Measurements from ENCODE around the gene PMS2.
"Not testable (repeated sequence)": the region's sequence is repeated elsewhere in the genome, so short reads cannot be mapped to it uniquely, and the experiment has no call there.

Gene PMS2

GRCh38 chr7:6008668-6009611 lies at the start of gene PMS2, which contains the start of gene AIMP2:
Gene PMS2 (minus strand): TSS chr7:6009049. CDS start chr7:6009019, 30 bp downstream.
Gene AIMP2 (plus strand): TSS chr7:6009272. CDS start chr7:6009364, 92 bp downstream.
- peak; percentile 99 for DNase-seq (ENCODE audit: low read depth)

- DNase-seq (ENCODE audit: low read depth) = peak; percentile 19
Measured at GRCh38 chr7:6057316-6058129, 48.7 kb upstream of the PMS2 start.

- DNase-seq (ENCODE audit: low read depth) = no peak
Measured at GRCh38 chr7:6056616-6057015, 47.8 kb upstream of the PMS2 start.

- DNase-seq (ENCODE audit: low read depth) = not testable (repeated sequence)
Measured at GRCh38 chr7:6051185-6051584, 42.3 kb upstream of the PMS2 start.

GRCh38 chr7:6049780-6050179 lies 40.9 kb upstream of the PMS2 start:
- no peak for DNase-seq (ENCODE audit: low read depth)

GRCh38 chr7:6035686-6036085 lies 26.8 kb upstream of the PMS2 start:
- no peak for DNase-seq (ENCODE audit: low read depth)

GRCh38 chr7:6035165-6035564 lies 26.3 kb upstream of the PMS2 start:
- DNase-seq (ENCODE audit: low read depth) = no peak

GRCh38 chr7:6032641-6033040 lies 23.8 kb upstream of the PMS2 start:
- DNase-seq (ENCODE audit: low read depth) = no peak

- DNase-seq (ENCODE audit: low read depth) = no peak
Measured at GRCh38 chr7:6032167-6032566, 23.3 kb upstream of the PMS2 start.

- DNase-seq (ENCODE audit: low read depth) = no peak
Measured at GRCh38 chr7:6031567-6031966, 22.7 kb upstream of the PMS2 start.

GRCh38 chr7:6030988-6031387 lies 22.1 kb upstream of the PMS2 start, which contains the start of gene ANKRD61:
Gene ANKRD61 (plus strand): TSS chr7:6031376. CDS start chr7:6031376, 0 bp downstream.
- no peak for DNase-seq (ENCODE audit: low read depth)

- DNase-seq (ENCODE audit: low read depth) = no peak
Measured at GRCh38 chr7:6028563-6028962, 19.7 kb upstream of the PMS2 start.

GRCh38 chr7:6027806-6028365 lies 19.0 kb upstream of the PMS2 start:
- DNase-seq (ENCODE audit: low read depth) = no peak

- DNase-seq (ENCODE audit: low read depth) = no peak
Measured at GRCh38 chr7:6026820-6027311, 18.0 kb upstream of the PMS2 start.

GRCh38 chr7:6026011-6026819 lies 17.4 kb upstream of the PMS2 start:
- DNase-seq (ENCODE audit: low read depth) = peak; percentile 53

- no peak for DNase-seq (ENCODE audit: low read depth)
Measured at GRCh38 chr7:6023974-6024435, 15.2 kb upstream of the PMS2 start.

- DNase-seq (ENCODE audit: low read depth) = no peak
Measured at GRCh38 chr7:6022707-6023106, 13.9 kb upstream of the PMS2 start.

GRCh38 chr7:6020371-6021286 lies 11.8 kb upstream of the PMS2 start:
- no peak for DNase-seq (ENCODE audit: low read depth)

GRCh38 chr7:6016653-6016966 lies 7.8 kb upstream of the PMS2 start:
- no peak for DNase-seq (ENCODE audit: low read depth)

GRCh38 chr7:6015917-6016652 lies 7.2 kb upstream of the PMS2 start:
- DNase-seq (ENCODE audit: low read depth) = peak; percentile 85

All from EH (cell line).